ENCODE results near the gene CARMIL3. TPM values are rescaled to one million over a fixed set of nuclear protein-coding genes. Genes with fewer than 3 reads are reported as not detected.

The CARMIL3 gene
- total RNA-seq, 1 donor from 2014 or later = 0.77 TPM

DNA sequence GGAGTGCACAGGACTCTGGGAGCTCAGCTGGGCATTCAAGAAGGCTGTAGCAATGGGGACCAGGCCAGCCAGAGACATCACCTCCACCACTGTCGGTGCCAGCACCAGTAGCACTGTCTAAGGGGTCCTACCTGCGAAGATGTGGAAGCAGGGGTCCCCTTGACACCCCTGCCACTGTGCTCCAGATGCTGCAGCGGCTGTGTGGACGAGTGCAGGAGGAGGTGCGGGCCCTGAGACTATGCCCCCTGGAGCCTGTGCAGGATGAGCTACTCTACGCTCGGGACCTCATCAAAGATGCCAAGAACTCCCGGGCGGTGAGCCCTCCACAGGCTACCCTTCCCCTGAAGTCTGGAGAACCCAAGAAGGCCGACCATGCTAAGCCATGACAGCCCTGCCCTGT lies 8.6 kb downstream of the CARMIL3 start:
- H3K27me3 Mint-ChIP-seq (ENCODE audit: insufficient read depth, low read depth) = peaks cover 7% of the 10 kb centered on the region
- Histone ChIP-seq H3F3A (ENCODE audit: low read depth) (no peaks in the 10 kb centered on the region), H3K4me2 (no peak overlapping the region), H3K27ac (no peak overlapping the region), H3K4me1 (peaks cover 3% of the 10 kb centered on the region), H3K4me3 (no peak overlapping the region), H3K79me2 (ENCODE audit: low read depth) (no peaks in the 10 kb centered on the region), H3K36me3 (no peaks in the 10 kb centered on the region), H3K27me3 (no peaks in the 10 kb centered on the region), H4K20me1 (ENCODE audit: low read depth) (no peaks in the 10 kb centered on the region), H2AFZ (replicated peaks) (no peak overlapping the region), H3K9me3 (ENCODE audit: low read depth) (no peaks in the 10 kb centered on the region), H3K9ac (no peak overlapping the region)
- H3K4me3 Mint-ChIP-seq = no peak overlapping the region
- H3K9me3 Mint-ChIP-seq = no peaks in the 10 kb centered on the region
- H3K36me3 Mint-ChIP-seq = no peaks in the 10 kb centered on the region
- peaks cover 5% of the 10 kb centered on the region for H3K4me1 Mint-ChIP-seq
- peak overlapping the region; percentile 72 for H3K27ac Mint-ChIP-seq
- no peak for TF ChIP-seq EZH2 (IDR thresholded peaks at IDR 0.05)
- TF ChIP-seq EZH2phosphoT487 (IDR thresholded peaks at IDR 0.05) = no peak
- DNase-seq (ENCODE audit: low spot score) = no peak

DNA sequence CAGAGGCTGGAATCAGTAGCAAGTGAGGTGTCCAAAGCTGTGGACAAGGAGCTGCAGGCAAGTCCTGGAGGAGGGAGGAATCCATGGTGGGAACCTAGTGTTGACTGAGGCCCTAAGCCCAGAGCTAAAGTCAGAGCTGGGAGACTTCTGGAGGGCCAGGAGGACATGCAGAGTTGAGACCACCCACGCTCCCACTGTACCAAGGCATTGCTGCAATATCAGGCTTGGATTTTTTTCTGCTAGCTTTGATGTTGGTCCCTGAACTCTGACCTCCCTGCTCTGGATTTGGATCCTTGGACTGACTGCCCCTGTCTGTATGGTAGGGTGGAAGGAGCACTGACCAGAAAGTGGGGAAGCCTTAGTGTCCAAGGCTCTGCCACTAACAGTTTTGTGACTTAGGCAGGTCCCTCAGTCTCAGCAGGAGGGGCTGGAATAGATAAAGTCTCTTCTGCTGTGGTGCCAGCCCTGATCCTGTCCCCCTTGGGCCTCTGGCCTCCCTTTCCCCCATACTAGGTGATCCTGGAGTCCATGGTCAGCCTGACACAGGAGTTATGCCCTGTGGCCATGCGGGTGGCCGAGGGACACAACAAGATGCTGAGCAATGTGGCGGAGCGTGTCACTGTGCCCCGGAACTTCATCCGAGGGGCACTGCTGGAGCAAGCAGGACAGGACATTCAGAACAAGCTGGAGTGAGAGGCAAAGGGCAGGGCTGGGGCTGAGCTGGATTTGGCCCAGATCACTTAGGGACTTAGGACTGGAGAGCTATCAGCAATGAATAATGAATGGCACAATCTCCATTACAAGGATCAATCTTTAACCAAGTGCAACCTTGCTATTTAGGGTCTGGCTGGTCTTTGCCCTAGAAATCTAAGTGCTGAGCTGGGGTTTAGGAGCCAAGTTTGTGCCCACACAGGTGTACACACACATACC lies 9.4 kb downstream of the CARMIL3 start:
- no peak overlapping the region for H3K27ac Mint-ChIP-seq
- Histone ChIP-seq H3K9ac (no peak overlapping the region), H3K4me2 (no peak overlapping the region), H2AFZ (replicated peaks) (no peak overlapping the region), H3F3A (ENCODE audit: low read depth) (no peaks in the 10 kb centered on the region), H4K20me1 (ENCODE audit: low read depth) (no peaks in the 10 kb centered on the region), H3K27me3 (no peaks in the 10 kb centered on the region), H3K4me1 (peaks cover 3% of the 10 kb centered on the region), H3K36me3 (no peaks in the 10 kb centered on the region), H3K27ac (no peak overlapping the region), H3K4me3 (no peak overlapping the region), H3K79me2 (ENCODE audit: low read depth) (no peaks in the 10 kb centered on the region), H3K9me3 (ENCODE audit: low read depth) (no peaks in the 10 kb centered on the region)
- H3K36me3 Mint-ChIP-seq = no peaks in the 10 kb centered on the region
- H3K4me3 Mint-ChIP-seq = no peak overlapping the region
- H3K9me3 Mint-ChIP-seq = no peaks in the 10 kb centered on the region
- H3K27me3 Mint-ChIP-seq (ENCODE audit: insufficient read depth, low read depth) = peaks cover 5% of the 10 kb centered on the region
- H3K4me1 Mint-ChIP-seq = peaks cover 5% of the 10 kb centered on the region
- no peak for DNase-seq (ENCODE audit: low spot score)
- TF ChIP-seq, protein P1, sequence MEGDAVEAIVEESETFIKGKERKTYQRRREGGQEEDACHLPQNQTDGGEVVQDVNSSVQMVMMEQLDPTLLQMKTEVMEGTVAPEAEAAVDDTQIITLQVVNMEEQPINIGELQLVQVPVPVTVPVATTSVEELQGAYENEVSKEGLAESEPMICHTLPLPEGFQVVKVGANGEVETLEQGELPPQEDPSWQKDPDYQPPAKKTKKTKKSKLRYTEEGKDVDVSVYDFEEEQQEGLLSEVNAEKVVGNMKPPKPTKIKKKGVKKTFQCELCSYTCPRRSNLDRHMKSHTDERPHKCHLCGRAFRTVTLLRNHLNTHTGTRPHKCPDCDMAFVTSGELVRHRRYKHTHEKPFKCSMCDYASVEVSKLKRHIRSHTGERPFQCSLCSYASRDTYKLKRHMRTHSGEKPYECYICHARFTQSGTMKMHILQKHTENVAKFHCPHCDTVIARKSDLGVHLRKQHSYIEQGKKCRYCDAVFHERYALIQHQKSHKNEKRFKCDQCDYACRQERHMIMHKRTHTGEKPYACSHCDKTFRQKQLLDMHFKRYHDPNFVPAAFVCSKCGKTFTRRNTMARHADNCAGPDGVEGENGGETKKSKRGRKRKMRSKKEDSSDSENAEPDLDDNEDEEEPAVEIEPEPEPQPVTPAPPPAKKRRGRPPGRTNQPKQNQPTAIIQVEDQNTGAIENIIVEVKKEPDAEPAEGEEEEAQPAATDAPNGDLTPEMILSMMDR (IDR thresholded peaks at IDR 0.05) = no peak
- TF ChIP-seq EZH2phosphoT487 (IDR thresholded peaks at IDR 0.05) (no peak), EZH2 (IDR thresholded peaks at IDR 0.05) (no peak)

DNA sequence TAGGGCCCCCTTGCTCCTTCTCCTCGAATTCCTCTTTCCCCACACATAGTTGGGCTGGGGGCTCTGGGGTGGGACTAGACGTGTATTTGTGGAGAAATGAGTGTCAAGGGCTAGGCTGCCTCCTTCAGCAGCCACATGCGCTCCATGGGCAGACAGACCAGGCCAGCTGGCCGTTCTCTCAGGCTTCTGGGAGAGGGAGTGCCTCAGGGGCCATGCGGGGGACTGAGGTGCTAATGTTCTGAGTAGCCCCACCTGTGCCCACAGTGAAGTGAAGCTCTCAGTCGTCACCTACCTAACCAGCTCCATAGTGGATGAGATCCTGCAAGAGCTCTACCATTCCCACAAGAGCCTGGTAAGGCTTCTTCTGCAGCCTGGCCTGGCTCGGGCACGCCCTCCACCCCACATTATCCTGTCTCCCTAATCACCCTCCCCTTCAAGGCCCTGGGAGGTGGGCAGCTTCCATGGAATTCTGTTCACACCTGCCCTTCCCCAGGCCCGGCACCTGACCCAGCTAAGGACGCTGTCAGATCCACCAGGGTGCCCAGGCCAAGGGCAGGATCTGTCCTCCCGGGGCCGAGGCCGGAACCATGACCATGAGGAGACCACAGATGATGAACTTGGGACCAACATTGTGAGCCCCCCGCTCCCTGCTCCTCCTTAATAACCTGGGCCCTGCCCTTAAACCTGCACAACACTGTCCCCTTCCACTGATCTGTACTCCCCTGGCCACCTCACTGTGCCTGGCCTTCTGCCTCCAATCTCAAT lies 10.6 kb downstream of the CARMIL3 start:
- no peaks in the 10 kb centered on the region for H3K9me3 ChIP-seq (ENCODE audit: low read depth)
- no peaks in the 10 kb centered on the region for H3K36me3 ChIP-seq
- no peaks in the 10 kb centered on the region for H3K9me3 Mint-ChIP-seq
- TF ChIP-seq EZH2 (IDR thresholded peaks at IDR 0.05) (no peak), EZH2phosphoT487 (IDR thresholded peaks at IDR 0.05) (no peak)
- TF ChIP-seq, protein P1 (IDR thresholded peaks at IDR 0.05) = no peak
- H3K4me1 Mint-ChIP-seq = peaks cover 6% of the 10 kb centered on the region
- peaks cover 4% of the 10 kb centered on the region for H3K27me3 Mint-ChIP-seq (ENCODE audit: insufficient read depth, low read depth)
- H3K4me3 ChIP-seq = no peak overlapping the region
- no peaks in the 10 kb centered on the region for H3F3A ChIP-seq (ENCODE audit: low read depth)
- DNase-seq (ENCODE audit: low spot score) = no peak
- H3K27me3 ChIP-seq = no peaks in the 10 kb centered on the region
- no peaks in the 10 kb centered on the region for H3K36me3 Mint-ChIP-seq
- H3K9ac ChIP-seq = no peak overlapping the region
- H2AFZ ChIP-seq (replicated peaks) = no peak overlapping the region
- no peaks in the 10 kb centered on the region for H3K79me2 ChIP-seq (ENCODE audit: low read depth)
- H3K4me1 ChIP-seq = peaks cover 3% of the 10 kb centered on the region
- no peaks in the 10 kb centered on the region for H4K20me1 ChIP-seq (ENCODE audit: low read depth)
- no peak overlapping the region for H3K27ac Mint-ChIP-seq
- no peak overlapping the region for H3K27ac ChIP-seq
- H3K4me2 ChIP-seq = no peak overlapping the region
- H3K4me3 Mint-ChIP-seq = no peak overlapping the region

Measured in neural progenitor cell (in vitro differentiated cells).